Measurements from ENCODE around the gene SLITRK1.

SLITRK1 gene

DNA sequence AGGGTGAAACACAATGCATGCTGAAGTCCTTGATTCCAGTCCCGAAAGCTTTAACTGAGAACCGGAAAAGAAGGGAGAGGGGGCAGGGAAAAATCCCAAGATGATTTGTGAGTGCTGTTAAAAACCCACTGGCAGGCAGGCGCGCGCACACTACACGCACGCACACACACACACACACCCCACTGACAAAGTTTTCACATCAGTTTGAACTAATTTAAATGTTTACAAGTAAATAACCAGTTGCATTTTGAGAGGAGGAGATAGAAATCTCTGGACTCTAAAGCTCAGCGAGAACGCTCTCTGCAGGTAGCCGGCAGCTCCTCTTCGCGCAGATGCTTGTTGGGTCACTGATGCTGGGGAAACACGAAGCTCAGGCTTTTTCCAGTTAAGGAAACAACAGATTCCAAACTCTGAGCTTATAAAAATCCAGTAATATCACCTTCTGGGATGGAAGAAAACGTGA is 818 bp upstream of the SLITRK1 start:
- no peak for TF ChIP-seq SIN3A (IDR thresholded peaks at IDR 0.05; ENCODE audit: borderline replicate concordance, insufficient read depth, low read length)
- TF ChIP-seq REST (IDR thresholded peaks at IDR 0.05; ENCODE audit: insufficient read depth in 1 of 2, low read depth in 2 of 2, low read length in 2 of 2), result no peak
- TF ChIP-seq TAF1 (IDR thresholded peaks at IDR 0.05; ENCODE audit: borderline replicate concordance, insufficient read depth, low read length), result no peak
- TF ChIP-seq POLR2AphosphoS5 (IDR thresholded peaks at IDR 0.05; ENCODE audit: low read depth, low read length), result no peak
- TF ChIP-seq FOXP2 (optimal IDR thresholded peaks at IDR 0.05; ENCODE audit: borderline replicate concordance, extremely low read depth, extremely low read length, insufficient read depth), result no peak

DNA sequence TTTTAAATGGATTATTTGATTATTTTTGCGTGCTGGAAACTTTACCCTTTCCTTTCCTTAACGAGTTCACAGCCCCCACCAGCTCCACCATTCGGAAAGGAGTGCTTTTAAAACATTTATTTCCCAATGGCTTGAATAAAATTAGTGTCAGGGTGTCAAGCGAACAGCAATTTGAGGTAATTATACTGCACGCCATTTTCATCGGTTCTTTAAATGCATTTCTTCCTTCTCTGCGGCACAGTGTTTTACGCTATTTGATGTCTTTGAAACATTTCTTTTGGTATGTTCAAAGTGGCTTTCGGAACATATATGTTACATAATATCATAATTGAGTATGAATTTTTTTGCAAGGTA is 309 bp upstream of the SLITRK1 start:
- TF ChIP-seq REST (IDR thresholded peaks at IDR 0.05; ENCODE audit: insufficient read depth in 1 of 2, low read depth in 2 of 2, low read length in 2 of 2) (no peak), SIN3A (IDR thresholded peaks at IDR 0.05; ENCODE audit: borderline replicate concordance, insufficient read depth, low read length) (no peak), TAF1 (IDR thresholded peaks at IDR 0.05; ENCODE audit: borderline replicate concordance, insufficient read depth, low read length) (no peak), POLR2AphosphoS5 (IDR thresholded peaks at IDR 0.05; ENCODE audit: low read depth, low read length) (no peak), FOXP2 (optimal IDR thresholded peaks at IDR 0.05; ENCODE audit: borderline replicate concordance, extremely low read depth, extremely low read length, insufficient read depth) (no peak)

GRCh38 chr13:83881140-83881684 is 1.1 kb downstream of the SLITRK1 start:
- TF ChIP-seq TAF1 (IDR thresholded peaks at IDR 0.05; ENCODE audit: borderline replicate concordance, insufficient read depth, low read length) (no peak), REST (IDR thresholded peaks at IDR 0.05; ENCODE audit: insufficient read depth in 1 of 2, low read depth in 2 of 2, low read length in 2 of 2) (no peak), FOXP2 (optimal IDR thresholded peaks at IDR 0.05; ENCODE audit: borderline replicate concordance, extremely low read depth, extremely low read length, insufficient read depth) (no peak), SIN3A (IDR thresholded peaks at IDR 0.05; ENCODE audit: borderline replicate concordance, insufficient read depth, low read length) (no peak), POLR2AphosphoS5 (IDR thresholded peaks at IDR 0.05; ENCODE audit: low read depth, low read length) (no peak)

- TF ChIP-seq POLR2AphosphoS5 (IDR thresholded peaks at IDR 0.05; ENCODE audit: low read depth, low read length) (no peak), FOXP2 (optimal IDR thresholded peaks at IDR 0.05; ENCODE audit: borderline replicate concordance, extremely low read depth, extremely low read length, insufficient read depth) (no peak), REST (IDR thresholded peaks at IDR 0.05; ENCODE audit: insufficient read depth in 1 of 2, low read depth in 2 of 2, low read length in 2 of 2) (no peak), TAF1 (IDR thresholded peaks at IDR 0.05; ENCODE audit: borderline replicate concordance, insufficient read depth, low read length) (no peak), SIN3A (IDR thresholded peaks at IDR 0.05; ENCODE audit: borderline replicate concordance, insufficient read depth, low read length) (no peak)
These were observed 1.8 kb downstream of the SLITRK1 start for GRCh38 chr13:83880275-83881139.

Measured in PFSK-1 (cell line).